Measurements from ENCODE around the gene CD4.
"Not testable (repeated sequence)": the region's sequence is repeated elsewhere in the genome, so short reads cannot be mapped to it uniquely, and the experiment has no call there.

CD4 gene

GRCh38 chr12:6866163-6866919 lies 77.0 kb downstream of the CD4 start:
- in situ Hi-C loops (cut with MboI; ENCODE audit: low pct_unique_long_range_greater_than_20kb, low sequenced_read_pairs, unreplicated experiment): no loop called here
- DNase-seq (ENCODE audit: low spot score): no peak

GRCh38 chr12:6866920-6867412 lies 77.6 kb downstream of the CD4 start:
- in situ Hi-C loops (cut with MboI; ENCODE audit: low pct_unique_long_range_greater_than_20kb, low sequenced_read_pairs, unreplicated experiment): no loop called here
- DNase-seq (ENCODE audit: low spot score): peak; percentile 26
- TF ChIP-seq CTCF (IDR thresholded peaks at IDR 0.05; ENCODE audit: extremely low read depth, insufficient read depth, missing control alignments): no peak

More at GRCh38 chr12:6866163-6866919, 77.0 kb downstream of the CD4 start:
- TF ChIP-seq CTCF (IDR thresholded peaks at IDR 0.05; ENCODE audit: extremely low read depth, insufficient read depth, missing control alignments): no peak

- peak; percentile 95 for DNase-seq (ENCODE audit: low spot score)
- in situ Hi-C loops (cut with MboI; ENCODE audit: low pct_unique_long_range_greater_than_20kb, low sequenced_read_pairs, unreplicated experiment): no loop called here
- no peak for TF ChIP-seq CTCF (IDR thresholded peaks at IDR 0.05; ENCODE audit: extremely low read depth, insufficient read depth, missing control alignments)
Measured at GRCh38 chr12:6867413-6868210, 78.3 kb downstream of the CD4 start, which contains the start of gene TPI1. Gene TPI1, plus strand, starts transcription at chr12:6867531. Its CDS starts 36 bp downstream, at chr12:6867567.

- no peak for DNase-seq (ENCODE audit: low spot score)
- TF ChIP-seq CTCF (IDR thresholded peaks at IDR 0.05; ENCODE audit: extremely low read depth, insufficient read depth, missing control alignments): no peak
- in situ Hi-C loops (cut with MboI; ENCODE audit: low pct_unique_long_range_greater_than_20kb, low sequenced_read_pairs, unreplicated experiment): no loop called here
Measured at GRCh38 chr12:6868211-6869048, 79.1 kb downstream of the CD4 start.

GRCh38 chr12:6869049-6870021 lies 80.0 kb downstream of the CD4 start:
- in situ Hi-C loops (cut with MboI; ENCODE audit: low pct_unique_long_range_greater_than_20kb, low sequenced_read_pairs, unreplicated experiment): no loop called here
- peak; percentile 82 for DNase-seq (ENCODE audit: low spot score)
- TF ChIP-seq CTCF (IDR thresholded peaks at IDR 0.05; ENCODE audit: extremely low read depth, insufficient read depth, missing control alignments): peak; percentile 92

GRCh38 chr12:6870304-6870703 lies 81.0 kb downstream of the CD4 start:
- DNase-seq (ENCODE audit: low spot score); in situ Hi-C loops (cut with MboI; ENCODE audit: low pct_unique_long_range_greater_than_20kb, low sequenced_read_pairs, unreplicated experiment): not testable (repeated sequence)
